H1 (cell line): ENCODE measurements around the gene FADS3. TPM values are rescaled to one million over a fixed set of nuclear protein-coding genes. Genes with fewer than 3 reads are reported as not detected.

Experiments used
- CTCF ChIA-PET: fragments of 300-600 bp; sonication (Branson Sonifier 250); formaldehyde crosslinking; loops from one replicate; lab custom pipeline; 2021; ENCODE audit not compliant: partially characterized antibody; lab: Charles Lee
- POLR2A ChIA-PET: fragments of 300-600 bp; sonication (Branson Sonifier 250); formaldehyde crosslinking; loops from one replicate; lab custom pipeline; 2021; ENCODE audit warnings: inconsistent platforms; ENCODE audit not compliant: partially characterized antibody; lab: Charles Lee
- DNase-seq, 2 experiments: peaks; one replicate each; pipeline versions ENCODE4 v3.0.0 to v3.0.0-alpha.2; 2010 to 2022; ENCODE audit warnings: low spot score in 2 of 2, low read depth in 1 of 2, mixed read lengths in 1 of 2
- FAIRE-seq: peaks from 2 replicates; lab custom pipeline; 2011; peaks lifted over from hg19 to GRCh38; lab: Jason Lieb, UNC
- H2AFZ ChIP-seq: 2 replicates; pipeline ENCODE4 v1.8.1; 2012; ENCODE audit warnings: low read length, inconsistent platforms
- H2AK5ac ChIP-seq: 2 replicates; pipeline ENCODE4 v1.6.1; 2013; ENCODE audit warnings: low read depth, low read length
- H2BK120ac ChIP-seq: replicated peaks from 2 replicates; pipeline ENCODE3; 2013; ENCODE audit warnings: low read depth, low read length, inconsistent platforms
- H2BK12ac ChIP-seq: 2 replicates; pipeline ENCODE4 v1.6.1; 2013; ENCODE audit warnings: low read depth, low read length
- H2BK15ac ChIP-seq: 2 replicates; pipeline ENCODE4 v1.6.1; 2013; ENCODE audit warnings: low read length
- H2BK20ac ChIP-seq: 2 replicates; pipeline ENCODE4 v1.6.1; 2013; ENCODE audit warnings: low read length
- H2BK5ac ChIP-seq: 2 replicates; pipeline ENCODE4 v1.6.1; 2013; ENCODE audit warnings: low read depth, low read length
- H3K14ac ChIP-seq: 2 replicates; pipeline ENCODE4 v1.6.1; 2013; ENCODE audit warnings: inconsistent platforms; ENCODE audit not compliant: insufficient read length
- H3K18ac ChIP-seq: 2 replicates; pipeline ENCODE4 v1.6.1; 2013; ENCODE audit warnings: low read length; ENCODE audit errors: extremely low read depth
- H3K23ac ChIP-seq: 2 replicates; pipeline ENCODE4 v1.6.1; 2013; ENCODE audit warnings: inconsistent platforms; ENCODE audit not compliant: insufficient read length
- H3K23me2 ChIP-seq: 2 replicates; pipeline ENCODE4 v1.6.1; 2013; ENCODE audit warnings: low read depth, low read length
- H3K27ac ChIP-seq: 2 replicates; pipeline ENCODE4 v1.6.1; 2011; ENCODE audit warnings: low read depth, low read length, inconsistent platforms
- H3K27me3 ChIP-seq, 4 experiments: replicated peaks in 1 of 4; 1 replicate in 1 of 4; 2 replicates in 3 of 4; pipeline versions ENCODE4 v1.6.1 to v1.8.1; 2011 to 2013; ENCODE audit warnings: low read length in 3 of 4, mild to moderate bottlenecking in 3 of 4, inconsistent platforms in 2 of 4, mixed read lengths in 2 of 4, moderate library complexity in 1 of 4; ENCODE audit not compliant: control insufficient read depth in 3 of 4, insufficient read depth in 3 of 4; ENCODE audit errors: extremely low read depth in 1 of 4
- H3K36me3 ChIP-seq, 4 experiments: 2 replicates each; pipeline versions ENCODE4 v1.6.1 to v1.8.1; 2011 to 2013; ENCODE audit warnings: mild to moderate bottlenecking in 4 of 4, low read length in 3 of 4, moderate library complexity in 2 of 4, control low read depth in 1 of 4, inconsistent platforms in 1 of 4; ENCODE audit not compliant: insufficient read depth in 4 of 4, control insufficient read depth in 2 of 4
- H3K4ac ChIP-seq: replicated peaks from 2 replicates; pipeline ENCODE3; 2013; ENCODE audit warnings: low read length, low read depth, mixed read lengths, inconsistent platforms; ENCODE audit not compliant: insufficient read length
- H3K4me1 ChIP-seq, 4 experiments: replicated peaks in 1 of 4; 1 replicate in 1 of 4; 2 replicates in 3 of 4; pipeline versions ENCODE4 v1.6.1 to v1.8.1; 2011 to 2013; ENCODE audit warnings: low read length in 3 of 4, inconsistent platforms in 2 of 4, mixed read lengths in 1 of 4; ENCODE audit not compliant: insufficient read depth in 4 of 4, control insufficient read depth in 3 of 4
- H3K4me2 ChIP-seq, 2 experiments: 2 replicates each; pipeline versions ENCODE4 v1.6.1 to v1.8.1; 2011 to 2013; ENCODE audit warnings: low read depth in 2 of 2, low read length in 2 of 2, control low read depth in 1 of 2, inconsistent platforms in 1 of 2, mild to moderate bottlenecking in 1 of 2; ENCODE audit not compliant: insufficient read depth in 1 of 2
- H3K4me3 ChIP-seq, 4 experiments: fragments of 200-600, 300-600 bp in 1 of 4; sonication (generic), shearing (Covaris generic), sonication (Bioruptor Twin) in 1 of 4; 2 replicates each; pipeline versions ENCODE4 v1.5.1 to v1.8.1; 2011 to 2016; ENCODE audit warnings: low read length in 4 of 4, low read depth in 3 of 4, control low read depth in 2 of 4, inconsistent platforms in 2 of 4, mild to moderate bottlenecking in 2 of 4, mixed read lengths in 1 of 4, moderate library complexity in 1 of 4; ENCODE audit not compliant: insufficient read depth in 2 of 4; ENCODE audit errors: extremely low read depth in 1 of 4
- H3K56ac ChIP-seq: replicated peaks from 2 replicates; pipeline ENCODE3; 2013; ENCODE audit warnings: low read depth, mild to moderate bottlenecking, mixed read lengths, low read length, inconsistent platforms; ENCODE audit not compliant: insufficient read length
- H3K79me1 ChIP-seq: 2 replicates; pipeline ENCODE4 v1.6.1; 2013; ENCODE audit warnings: low read depth, low read length, control low read depth
- H3K79me2 ChIP-seq, 2 experiments: 2 replicates each; pipeline versions ENCODE4 v1.6.1 to v1.8.1; 2012 to 2013; ENCODE audit warnings: low read length in 2 of 2, mild to moderate bottlenecking in 2 of 2, inconsistent platforms in 1 of 2; ENCODE audit not compliant: insufficient read depth in 2 of 2, control insufficient read depth in 1 of 2
- H3K9ac ChIP-seq, 4 experiments: replicated peaks in 1 of 4; 1 replicate in 1 of 4; 2 replicates in 3 of 4; pipeline versions ENCODE4 v1.6.1 to v1.8.1; 2011 to 2013; ENCODE audit warnings: low read depth in 3 of 4, low read length in 3 of 4, control low read depth in 2 of 4, mild to moderate bottlenecking in 2 of 4, moderate library complexity in 2 of 4, inconsistent platforms in 1 of 4; ENCODE audit errors: extremely low read depth in 1 of 4
- H3K9me3 ChIP-seq, 2 experiments: 2 replicates each; pipeline versions ENCODE4 v1.6.1 to v1.8.1; 2012 to 2013; ENCODE audit warnings: mild to moderate bottlenecking in 2 of 2, moderate library complexity in 2 of 2, control low read depth in 1 of 2, inconsistent platforms in 1 of 2, low read depth in 1 of 2, low read length in 1 of 2, mixed read lengths in 1 of 2; ENCODE audit not compliant: insufficient read depth in 2 of 2
- H4K20me1 ChIP-seq, 2 experiments: replicated peaks in 1 of 2; 2 replicates each; pipeline versions ENCODE3 to v1.8.1; 2011 to 2013; ENCODE audit warnings: inconsistent platforms in 2 of 2, low read length in 2 of 2, mild to moderate bottlenecking in 1 of 2; ENCODE audit not compliant: insufficient read depth in 2 of 2, control insufficient read depth in 1 of 2
- H4K5ac ChIP-seq: 2 replicates; pipeline ENCODE4 v1.6.1; 2013; ENCODE audit warnings: low read length, low read depth, mixed read lengths, inconsistent platforms; ENCODE audit not compliant: insufficient read length
- H4K8ac ChIP-seq: 2 replicates; pipeline ENCODE4 v1.8.0; 2013; ENCODE audit warnings: mild to moderate bottlenecking, moderate library complexity, low read length, inconsistent platforms; ENCODE audit not compliant: insufficient read depth; ENCODE audit errors: extremely low read depth
- H4K91ac ChIP-seq: replicated peaks from 2 replicates; pipeline ENCODE3; 2013; ENCODE audit warnings: low read length, mixed read lengths, inconsistent platforms; ENCODE audit not compliant: insufficient read length
- CHD1 ChIP-seq: IDR thresholded peaks from 2 replicates; pipeline ENCODE4 v1.6.1; 2012; ENCODE audit warnings: low read depth, low read length, improper control_type of control experiment
- GABPA ChIP-seq: IDR thresholded peaks from 2 replicates; pipeline ENCODE4 v1.6.1; 2011; ENCODE audit warnings: mild to moderate bottlenecking, low read length, moderate library complexity, borderline replicate concordance; ENCODE audit not compliant: insufficient read depth
- JUN ChIP-seq: IDR thresholded peaks from 2 replicates; pipeline ENCODE4 v1.6.1; 2011; ENCODE audit warnings: low read depth, mild to moderate bottlenecking, improper control_type of control experiment, low read length
- KDM4A ChIP-seq: IDR thresholded peaks from one replicate; pipeline ENCODE4 v1.7.1; 2012; ENCODE audit warnings: low read depth, mild to moderate bottlenecking, moderate library complexity, low read length, inconsistent platforms; ENCODE audit not compliant: severe bottlenecking
- NRF1 ChIP-seq: IDR thresholded peaks from 2 replicates; pipeline ENCODE4 v1.6.1; 2011; ENCODE audit warnings: mild to moderate bottlenecking, low read depth, low read length, improper control_type of control experiment
- PHF8 ChIP-seq: fragments of 200-600 bp; sonication (generic); conservative IDR thresholded peaks from 2 replicates; pipeline ENCODE4 v1.7.1; 2012; ENCODE audit warnings: low read depth, mild to moderate bottlenecking, inconsistent platforms, low read length, moderate library complexity
- SAP30 ChIP-seq: fragments of 300-600 bp; sonication (generic); IDR thresholded peaks from 2 replicates; pipeline ENCODE4 v1.7.1; 2012; ENCODE audit warnings: low read length, moderate library complexity, mild to moderate bottlenecking, inconsistent platforms; ENCODE audit not compliant: insufficient read depth, insufficient replicate concordance
- TBP ChIP-seq: IDR thresholded peaks from 2 replicates; pipeline ENCODE4 v1.6.1; 2011; ENCODE audit warnings: low read depth, low read length, improper control_type of control experiment
- WGBS, 2 experiments: shearing (Covaris generic) in 1 of 2; methylation state at CpG; one replicate each; pipeline versions ENCODE4 v1.1.6 to v1.1.7; 2013 to 2015; ENCODE audit warnings: low lambda C conversion rate in 2 of 2, mixed read lengths in 2 of 2, inconsistent platforms in 1 of 2, low coverage in 1 of 2, missing lambda C conversion rate in 1 of 2; ENCODE audit not compliant: insufficient replicate concordance in 2 of 2, insufficient coverage in 1 of 2, insufficient read length in 1 of 2; ENCODE audit errors: extremely low coverage in 1 of 2, missing lambda C conversion rate in 1 of 2; 5-methylcytosine and 5-hydroxymethylcytosine counted together
- polyA plus RNA-seq, 7 experiments: library from polyadenylated mRNA; depleted of rRNA in 3 of 7; stranded (reverse) in 5 of 7; unstranded in 2 of 7; fragments of >200 nt in 5 of 7; fragments of 200-250 nt in 2 of 7; gene quantifications; 1 replicate in 5 of 7; 2 replicates in 1 of 7; 4 replicates in 1 of 7; pipeline versions ENCODE4 v1.2.1 to v1.2.3, GENCODE V29; 2011 to 2013; ENCODE audit warnings: missing spikeins in 2 of 7, mixed read lengths in 2 of 7
- total RNA-seq: library from RNA; stranded (reverse); fragmentation: NEBNext Ultra II Directional; extraction: Animal tissue kit (Norgen Biotek cat#: 25700); gene quantifications from 2 replicates; pipeline ENCODE4 v1.2.1, GENCODE V29; 2021
- TF ChIP-seq, protein P1 (sequence below): IDR thresholded peaks from 2 replicates; pipeline ENCODE4 v1.6.1; 2011; ENCODE audit warnings: low read depth, mild to moderate bottlenecking, low read length; ENCODE audit not compliant: insufficient read depth
- TF ChIP-seq, protein P2 (sequence below): IDR thresholded peaks from 2 replicates; pipeline ENCODE4 v1.6.1; 2012; ENCODE audit warnings: inconsistent platforms

The FADS3 gene
- total and polyA plus RNA-seq, 2 of the 8 experiments (the other 6 are each of a cell fraction or from before 2014, with no cell fraction given) = 43.8 to 76.3 TPM

DNA sequence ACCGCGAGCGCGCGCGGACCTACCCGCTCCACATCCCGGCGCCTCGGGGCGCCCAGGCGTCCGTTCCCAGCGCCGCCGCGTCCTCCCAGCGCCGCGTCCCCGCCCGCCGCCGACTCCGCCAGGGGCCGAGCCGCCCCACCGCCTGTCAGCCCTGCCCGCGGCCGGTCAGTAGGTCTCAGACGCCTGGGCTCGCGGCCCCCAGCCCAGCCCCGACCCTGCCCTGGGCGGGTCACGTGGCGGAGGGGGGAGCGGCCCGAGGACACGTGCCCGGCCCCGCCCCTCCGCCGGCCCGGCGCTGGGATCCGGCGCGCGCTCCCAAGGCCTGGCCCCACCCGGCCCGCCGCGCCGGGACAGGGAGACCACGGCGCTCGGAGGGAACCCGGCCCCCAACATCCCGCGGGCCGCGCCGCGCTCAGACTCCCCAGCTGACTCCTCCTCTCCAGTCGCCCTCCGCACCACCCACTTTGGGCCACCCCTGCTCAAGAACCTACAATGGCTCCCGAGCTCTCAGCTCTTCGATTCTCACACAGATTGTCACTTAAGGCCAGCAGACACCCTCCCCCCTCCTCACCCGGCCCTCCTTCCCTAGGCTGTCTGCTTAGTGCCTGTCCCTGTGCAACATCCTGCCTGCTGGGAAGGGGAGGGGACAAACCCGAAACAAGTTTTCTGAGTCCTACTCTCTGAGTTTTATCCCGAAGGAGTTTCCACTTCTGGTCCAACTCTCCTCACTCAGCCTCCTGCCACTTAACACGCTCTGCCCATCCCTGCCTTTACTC lies 26.2 kb upstream of the FADS3 start, which contains the start of gene RAB3IL1:
Gene RAB3IL1 (minus strand): TSS at position 233 of the 776 bp plus-strand sequence. CDS start 199 bp downstream, at position 34.
- Histone ChIP-seq H3K23ac (no peak within 1 kb of the TSS), H3K9me3 (no peaks in the 10 kb centered on the region), H3K27me3 (peaks cover 0 to 28% (median 20%) of the 10 kb centered on the region in 4 experiments; a peak in 6 of 7 replicates), H3K79me2 (no peaks in the 10 kb centered on the region), H2AFZ (no peak within 1 kb of the TSS), H4K5ac (peak within 1 kb of the TSS; percentile 7), H3K18ac (no peak within 1 kb of the TSS; the same call in 1 of the 2 replicates), H2BK12ac (peak within 1 kb of the TSS; percentile 75; the same call in 1 of the 2 replicates), H3K4me1 (peaks cover 0 to 13% (median 2%) of the 10 kb centered on the region in 4 experiments; a peak in 3 of 7 replicates), H3K27ac (no peak within 1 kb of the TSS), H3K4me3 (peak within 1 kb of the TSS; percentile 32 to 66 (median 44)), H4K91ac (no peak within 1 kb of the TSS), H2BK15ac (peak within 1 kb of the TSS; percentile 98), H3K4me2 (peak within 1 kb of the TSS; percentile 66 to 86), H2AK5ac (no peak within 1 kb of the TSS), H3K9ac (peak within 1 kb of the TSS in 2 of 4 experiments; percentile 22 to 45; a peak in 2 of 7 replicates), H3K4ac (peak within 1 kb of the TSS; percentile 49), H3K79me1 (no peaks in the 10 kb centered on the region), H3K36me3 (no peaks in the 10 kb centered on the region), H4K20me1 (no peaks in the 10 kb centered on the region), H3K56ac (no peak within 1 kb of the TSS), H3K23me2 (peaks cover 7% of the 10 kb centered on the region; the same call in 1 of the 2 replicates), H2BK5ac (no peak within 1 kb of the TSS), H3K14ac (no peak within 1 kb of the TSS), H2BK20ac (no peak within 1 kb of the TSS), H4K8ac (peak within 1 kb of the TSS; percentile 54), H2BK120ac (peak within 1 kb of the TSS; percentile 15)
- WGBS, 2 experiments = 49% methylated on average over 8 of the region's 74 CpGs; no CpG with 5 or more reads in 1 of the 2 experiments
- ChIA-PET CTCF (interaction anchor here (1.3 to 11.1 kb wide), 3 partner anchors 7 to 30 kb away, joined by 4 to 202 read pairs (median 9); no protein-coding TSS in a partner anchor), POLR2A (interaction anchor here (2.4 kb wide), 1 partner anchor 15 kb away, joined by 9 read pairs; no protein-coding TSS in a partner anchor)
- DNase-seq (peak in 1 of 2 experiments; percentile 81), FAIRE-seq (no peak)
- TF ChIP-seq KDM4A (peak; percentile 83), CHD1 (no peak), GABPA (peak; percentile 29; the same call in 1 of the 2 replicates), PHF8 (peak; percentile 18; the same call in 1 of the 2 replicates), TBP (no peak), SAP30 (no peak), NRF1 (no peak), JUN (no peak)
- TF ChIP-seq, protein P1, sequence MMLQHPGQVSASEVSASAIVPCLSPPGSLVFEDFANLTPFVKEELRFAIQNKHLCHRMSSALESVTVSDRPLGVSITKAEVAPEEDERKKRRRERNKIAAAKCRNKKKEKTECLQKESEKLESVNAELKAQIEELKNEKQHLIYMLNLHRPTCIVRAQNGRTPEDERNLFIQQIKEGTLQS = peak; percentile 92; the same call in 1 of the 2 replicates
- TF ChIP-seq, protein P2, sequence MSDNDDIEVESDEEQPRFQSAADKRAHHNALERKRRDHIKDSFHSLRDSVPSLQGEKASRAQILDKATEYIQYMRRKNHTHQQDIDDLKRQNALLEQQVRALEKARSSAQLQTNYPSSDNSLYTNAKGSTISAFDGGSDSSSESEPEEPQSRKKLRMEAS = peak; percentile 71
